Pancreas (tissue), 10 donors: Measurements from ENCODE around the gene TMEM131L. TPM values are rescaled to one million over a fixed set of nuclear protein-coding genes. Genes with fewer than 3 reads are reported as not detected.
A peak's percentile ranks its signal among the peaks of the same experiment; 100 is the strongest.

Experiments
- ATAC-seq, 4 donors: fragments of 200-7000 bp; cut with Tn5 transposase; one replicate each; pipeline versions ENCODE4 v1.8.0 to v1.9.1; 2020; ENCODE audit warnings: mild to moderate bottlenecking in 4 of 4, moderate library complexity in 4 of 4
- DNase-seq, 6 donors: peaks; one replicate each; pipeline ENCODE4 v3.0.0-alpha.2; 2020
- FAIRE-seq: peaks from 2 replicates; lab custom pipeline; 2012; peaks lifted over from hg19 to GRCh38; lab: Jason Lieb, UNC
- H3K27ac ChIP-seq, 4 donors: fragments of 200-600 bp; sonication (generic); 1 replicate in 3 of 4; 2 replicates in 1 of 4; pipeline versions ENCODE4 v1.5.0 to v1.8.0; 2020
- H3K27me3 ChIP-seq, 4 donors: fragments of 200-600 bp; one replicate each; pipeline ENCODE4 v1.8.0; 2021
- H3K36me3 ChIP-seq, 3 donors: fragments of 200-600 bp; sonication (generic) in 1 of 3; one replicate each; pipeline versions ENCODE4 v1.5.0 to v1.8.0; 2020 to 2021
- H3K4me1 ChIP-seq, 3 donors: fragments of 200-600 bp; one replicate each; pipeline ENCODE4 v1.8.0; 2021
- H3K4me3 ChIP-seq, 4 donors: fragments of 200-600 bp; sonication (generic) in 2 of 4; one replicate each; pipeline versions ENCODE4 v1.5.0 to v1.8.0; 2020 to 2021
- H3K9me3 ChIP-seq, 4 donors: fragments of 200-600 bp; one replicate each; pipeline ENCODE4 v1.8.0; 2021
- WGBS, 2 donors: extraction: QIAGEN DNeasy Blood & Tissue Kit; methylation state at CpG; one replicate each; pipeline ENCODE4 v1.1.7; 2013; 5-methylcytosine and 5-hydroxymethylcytosine counted together
- intact Hi-C, 3 donors: fragments of 100-400 bp; cut with DNase I; formaldehyde crosslinking; loops; one replicate each; pipeline versions ENCODE4 v1.11.1 to v1.14.2; 2022
- polyA plus RNA-seq, 2 donors: library from polyadenylated mRNA; stranded (reverse); fragments of 200-250 nt; gene quantifications; one replicate each; pipeline ENCODE4 v1.2.3, GENCODE V29; 2013
- total RNA-seq, 6 donors: library from RNA; stranded (reverse); fragmentation: NEBNext Ultra II Directional in 4 of 6; extraction: Animal tissue kit (Norgen Biotek cat#: 25700) in 4 of 6; gene quantifications; one replicate each; pipeline versions ENCODE4 v1.2.1 to v1.2.4, GENCODE V29; 2021 to 2023
- TF ChIP-seq, protein P1 (sequence below), 4 donors: fragments of 200-600 bp; sonication (generic) in 3 of 4; IDR thresholded peaks; one replicate each; pipeline versions ENCODE4 v1.5.0 to v1.8.0; 2021; ENCODE audit warnings: antibody characterized with exemption in 4 of 4
- donor health status: healthy with polysubstance abuse.
- donor health status: DM: no; HTN: no; CAD: no; lungs with moderate emphysema.
- donor health status: DM: no; HTN: no; CAD: no.
- donor health status: control.
- donor health status: control.
- donor health status: Bipolar disorder and iron deficiency.
- donor health status: DM: yes; HTN: yes; CAD: no.
- donor health status: DM: no; HTN: no; CAD: no.
- donor health status: DM: no; HTN: no; CAD: no.
- donor health status: DM: yes; HTN: yes; CAD: no.

The TMEM131L gene
- total and polyA plus RNA-seq, 8 donors: 9.4 to 29.5 (median 20.1) TPM

DNA sequence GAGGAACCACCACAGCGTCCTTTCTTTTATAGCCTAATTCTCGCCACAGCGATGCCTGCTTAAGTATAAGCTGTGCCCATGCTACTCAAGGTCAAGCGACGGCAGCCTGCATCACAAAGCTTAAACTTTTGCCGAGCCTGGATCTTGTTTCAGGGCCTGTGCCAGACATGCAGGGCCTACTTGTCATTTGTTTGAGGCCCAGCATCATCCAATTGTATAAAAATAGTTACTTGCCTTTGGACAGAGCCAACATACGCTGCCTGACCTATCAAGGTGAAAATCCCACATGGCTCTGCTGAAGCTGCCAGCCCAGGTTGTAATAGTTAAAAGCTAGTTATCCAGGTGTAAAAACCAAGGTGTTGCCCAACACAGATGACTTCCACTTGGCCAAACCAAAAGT lies 107.1 kb downstream of the TMEM131L start:
- no peaks in the 10 kb centered on the region for H3K27me3 ChIP-seq
- FAIRE-seq (no peak), ATAC-seq (peak; percentile 24 to 69 (median 36)), DNase-seq (peak in 3 of 6 donors; percentile 33 to 38 (median 37))
- WGBS, 2 donors: 55 to 59% methylated on average over 7 of the region's 7 CpGs
- no peak overlapping the region for H3K4me3 ChIP-seq
- TF ChIP-seq, protein P1, sequence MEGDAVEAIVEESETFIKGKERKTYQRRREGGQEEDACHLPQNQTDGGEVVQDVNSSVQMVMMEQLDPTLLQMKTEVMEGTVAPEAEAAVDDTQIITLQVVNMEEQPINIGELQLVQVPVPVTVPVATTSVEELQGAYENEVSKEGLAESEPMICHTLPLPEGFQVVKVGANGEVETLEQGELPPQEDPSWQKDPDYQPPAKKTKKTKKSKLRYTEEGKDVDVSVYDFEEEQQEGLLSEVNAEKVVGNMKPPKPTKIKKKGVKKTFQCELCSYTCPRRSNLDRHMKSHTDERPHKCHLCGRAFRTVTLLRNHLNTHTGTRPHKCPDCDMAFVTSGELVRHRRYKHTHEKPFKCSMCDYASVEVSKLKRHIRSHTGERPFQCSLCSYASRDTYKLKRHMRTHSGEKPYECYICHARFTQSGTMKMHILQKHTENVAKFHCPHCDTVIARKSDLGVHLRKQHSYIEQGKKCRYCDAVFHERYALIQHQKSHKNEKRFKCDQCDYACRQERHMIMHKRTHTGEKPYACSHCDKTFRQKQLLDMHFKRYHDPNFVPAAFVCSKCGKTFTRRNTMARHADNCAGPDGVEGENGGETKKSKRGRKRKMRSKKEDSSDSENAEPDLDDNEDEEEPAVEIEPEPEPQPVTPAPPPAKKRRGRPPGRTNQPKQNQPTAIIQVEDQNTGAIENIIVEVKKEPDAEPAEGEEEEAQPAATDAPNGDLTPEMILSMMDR (IDR thresholded peaks at IDR 0.05): no peak
- H3K27ac ChIP-seq: peak overlapping the region in 2 of 4 donors; percentile 14 to 18
- H3K36me3 ChIP-seq: no peaks in the 10 kb centered on the region
- H3K9me3 ChIP-seq: no peaks in the 10 kb centered on the region
- peaks cover 15 to 38% (median 21%) of the 10 kb centered on the region in 3 donors for H3K4me1 ChIP-seq
- intact Hi-C loops: loop anchor here in 2 of 3 donors (5.0 to 10.0 kb wide), 2 partner anchors 108 to 226 kb away; partner anchors contain the start of gene TMEM131L (in 1 of the 2)

DNA sequence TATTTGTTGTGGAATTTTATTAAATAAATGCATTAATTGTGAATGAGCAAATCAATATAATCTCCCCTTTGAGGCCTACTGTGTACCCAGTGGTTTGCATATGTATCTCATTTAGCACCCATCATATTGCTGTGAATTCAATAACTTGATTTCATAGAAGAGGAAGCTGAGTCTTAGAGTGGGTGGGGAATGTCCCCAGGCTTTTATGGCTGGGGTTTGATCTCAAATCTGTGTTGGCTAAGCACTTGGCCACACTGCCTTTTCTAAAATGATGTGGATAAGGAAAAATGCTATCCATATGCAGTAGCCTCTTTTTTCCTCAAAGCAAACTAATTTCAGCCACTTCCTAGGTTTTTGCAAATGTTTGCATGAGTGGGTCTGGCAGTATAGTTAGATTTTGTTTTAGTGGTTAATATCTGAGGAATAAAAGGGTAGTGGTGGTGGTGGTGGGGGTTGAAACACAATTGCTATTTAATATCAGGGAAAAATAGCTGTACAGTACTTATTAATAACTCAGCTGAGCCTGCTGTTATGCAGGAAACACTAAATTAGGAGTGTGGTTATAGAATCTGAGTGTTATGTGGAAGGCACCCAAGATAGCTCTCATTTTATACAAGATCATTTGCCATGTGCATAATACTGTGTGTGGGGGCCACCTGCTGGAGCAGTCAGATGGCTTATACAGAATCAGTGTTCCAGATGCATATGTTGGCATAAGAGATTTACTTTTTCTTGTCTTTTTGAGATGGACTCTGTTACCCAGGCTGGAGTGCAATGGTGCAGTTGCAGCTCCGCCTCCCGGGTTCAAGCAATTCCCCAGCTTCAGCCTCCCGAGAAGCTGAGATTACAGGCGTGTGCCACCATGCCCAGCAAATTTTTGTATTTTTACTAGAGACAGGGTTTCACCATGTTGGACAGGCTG lies 108.0 kb downstream of the TMEM131L start:
- TF ChIP-seq, protein P1 (IDR thresholded peaks at IDR 0.05): peak in 3 of 4 donors; percentile 21 to 40 (median 33)
- peak; percentile 80 to 94 (median 90) for ATAC-seq
- Histone ChIP-seq H3K4me3 (no peak overlapping the region), H3K27me3 (no peaks in the 10 kb centered on the region), H3K27ac (peak overlapping the region in 2 of 4 donors; percentile 14 to 18), H3K36me3 (no peaks in the 10 kb centered on the region), H3K4me1 (peaks cover 11 to 29% (median 14%) of the 10 kb centered on the region in 3 donors), H3K9me3 (no peaks in the 10 kb centered on the region)
- intact Hi-C loops: loop anchor here in 2 of 3 donors (5.0 to 10.0 kb wide), 2 partner anchors 109 to 227 kb away; partner anchors contain the start of gene TMEM131L (in 1 of the 2)
- peak in 3 of 6 donors; percentile 58 to 70 (median 64) for DNase-seq
- FAIRE-seq: no peak
- WGBS, 2 donors: 50 to 55% methylated on average over 4 of the region's 4 CpGs

DNA sequence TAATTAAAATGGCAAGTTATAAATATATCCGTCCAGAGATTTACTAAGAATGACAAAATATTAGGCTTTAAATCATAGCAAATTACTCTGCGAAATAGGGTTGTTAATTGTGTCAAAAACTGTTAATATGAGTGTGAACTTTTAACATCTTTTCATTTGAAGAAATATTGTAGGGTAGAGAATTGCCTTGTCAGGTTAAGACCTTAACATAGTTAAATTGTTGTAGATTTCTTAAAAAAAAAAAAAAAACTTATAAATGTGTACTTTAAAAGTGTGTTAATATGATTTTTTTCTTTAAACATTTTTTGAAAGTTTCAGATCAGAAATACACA lies 110.2 kb downstream of the TMEM131L start:
- DNase-seq (no peak), ATAC-seq (no peak), FAIRE-seq (peak; percentile 43)
- 42 to 43% methylated on average over 2 of the region's 2 CpGs for WGBS, 2 donors
- H3K4me1 ChIP-seq: peaks cover 11 to 20% (median 14%) of the 10 kb centered on the region in 3 donors
- no peak overlapping the region for H3K4me3 ChIP-seq
- H3K27me3 ChIP-seq: no peaks in the 10 kb centered on the region
- TF ChIP-seq, protein P1 (IDR thresholded peaks at IDR 0.05): no peak
- H3K36me3 ChIP-seq: no peaks in the 10 kb centered on the region
- intact Hi-C loops: loop anchor here in 2 of 3 donors (5.0 to 10.0 kb wide), 3 partner anchors 112 to 229 kb away; partner anchors contain the start of gene TMEM131L (in 1 of the 2)
- no peaks in the 10 kb centered on the region for H3K9me3 ChIP-seq
- H3K27ac ChIP-seq: no peak overlapping the region

DNA sequence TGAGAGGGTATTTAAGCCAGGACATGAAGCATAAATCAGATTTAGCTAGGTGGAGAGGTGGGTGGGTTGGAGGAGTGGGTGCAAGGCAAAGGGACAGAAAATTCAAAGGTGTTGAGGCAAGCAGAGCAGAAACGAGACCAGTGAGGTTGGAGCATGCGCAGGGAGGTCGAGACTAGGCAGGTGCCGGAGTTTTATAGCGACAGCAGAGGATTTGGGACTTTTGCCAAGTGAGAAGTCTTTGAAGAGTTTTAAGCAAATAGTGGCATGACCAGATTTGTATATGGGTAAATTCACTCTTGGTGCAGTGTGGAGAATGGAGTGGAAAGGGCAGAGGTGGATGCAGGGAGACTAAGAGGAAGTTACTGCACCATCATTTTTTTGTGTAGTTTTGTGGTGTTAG lies 110.9 kb downstream of the TMEM131L start:
- intact Hi-C loops: loop anchor here in 2 of 3 donors (5.0 to 10.0 kb wide), 3 partner anchors 112 to 230 kb away; partner anchors contain the start of gene TMEM131L (in 1 of the 2)
- Histone ChIP-seq H3K9me3 (no peaks in the 10 kb centered on the region), H3K27ac (no peak overlapping the region), H3K27me3 (no peaks in the 10 kb centered on the region), H3K4me3 (no peak overlapping the region), H3K36me3 (no peaks in the 10 kb centered on the region), H3K4me1 (peaks cover 11 to 20% (median 14%) of the 10 kb centered on the region in 3 donors)
- no peak for FAIRE-seq
- DNase-seq: peak in 1 of 6 donors; percentile 20
- ATAC-seq: no peak
- 48 to 54% methylated on average over 5 of the region's 5 CpGs for WGBS, 2 donors
- TF ChIP-seq, protein P1 (IDR thresholded peaks at IDR 0.05): no peak
